Measurements from ENCODE around the gene PPM1E.

PPM1E gene

DNA sequence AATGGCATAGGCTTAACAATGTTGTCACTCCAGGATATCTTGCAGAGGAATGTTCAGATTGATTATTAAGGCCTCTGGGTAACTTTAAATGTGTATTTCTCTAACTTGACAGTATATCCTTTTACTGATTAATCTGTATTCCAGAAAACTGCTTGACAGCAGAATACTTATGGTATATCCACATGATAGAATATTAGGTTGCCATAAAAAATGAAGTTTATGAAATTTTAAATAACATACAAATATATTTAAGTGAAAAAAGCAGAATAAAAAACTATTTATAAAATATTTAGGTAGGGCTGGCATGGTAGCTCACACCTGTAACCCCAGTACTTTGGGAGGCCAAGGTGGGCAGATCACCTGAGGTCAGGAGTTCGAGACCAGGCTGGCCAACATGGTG lies 244.4 kb downstream of the PPM1E start:
- no peak for DNase-seq

GRCh38 chr17:59001158-59001814 lies 245.6 kb downstream of the PPM1E start:
- DNase-seq, result peak in 3 of 4 experiments; percentile 10 to 43 (median 20)

DNA sequence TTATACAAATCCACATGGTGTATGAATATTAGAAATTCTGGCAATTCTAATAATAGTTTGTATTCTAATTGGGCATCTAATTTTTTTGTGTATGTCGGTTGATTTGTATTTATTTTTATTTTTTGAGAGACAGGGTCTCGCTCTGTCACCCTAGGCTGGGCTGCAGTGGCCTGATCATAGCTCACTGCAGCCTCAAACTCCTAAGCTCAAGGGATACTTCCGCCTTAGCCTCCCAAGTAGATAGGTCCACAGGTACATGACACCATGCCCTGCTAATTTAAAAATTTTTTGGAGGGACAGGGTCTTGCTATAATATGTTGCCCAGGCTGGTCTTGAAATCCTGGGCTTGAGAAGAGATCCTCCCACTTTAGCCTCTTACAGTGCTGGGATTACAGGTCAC lies 246.5 kb downstream of the PPM1E start:
- no peak for DNase-seq

- DNase-seq, result no peak
Measured at GRCh38 chr17:59002848-59003247, 247.2 kb downstream of the PPM1E start.

GRCh38 chr17:59003860-59004259 lies 248.2 kb downstream of the PPM1E start:
- no peak for DNase-seq

GRCh38 chr17:59004338-59005111 lies 248.9 kb downstream of the PPM1E start:
- DNase-seq, result peak; percentile 10 to 50 (median 34)

- no peak for DNase-seq
Measured at GRCh38 chr17:59007995-59008394, 252.3 kb downstream of the PPM1E start.

DNA sequence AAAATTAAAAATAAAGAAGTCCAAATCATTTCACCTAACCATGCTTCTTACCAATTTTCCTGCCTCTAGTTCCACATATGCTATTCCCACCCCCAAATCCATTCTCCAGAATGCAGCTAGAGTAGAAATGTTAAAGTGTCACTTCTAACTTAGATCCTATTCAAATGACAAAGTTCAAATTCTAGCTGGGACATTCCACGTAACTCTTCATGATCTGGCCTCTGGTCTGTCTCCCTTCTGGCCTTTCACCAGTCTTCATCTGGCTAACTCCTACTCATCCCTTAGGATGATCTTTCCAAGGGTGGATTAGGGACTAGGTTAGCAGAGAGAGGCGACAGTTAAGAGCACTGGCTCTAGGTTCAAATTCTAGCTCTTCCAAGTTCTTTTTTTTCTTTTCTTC lies 253.1 kb downstream of the PPM1E start:
- no peak for DNase-seq

DNA sequence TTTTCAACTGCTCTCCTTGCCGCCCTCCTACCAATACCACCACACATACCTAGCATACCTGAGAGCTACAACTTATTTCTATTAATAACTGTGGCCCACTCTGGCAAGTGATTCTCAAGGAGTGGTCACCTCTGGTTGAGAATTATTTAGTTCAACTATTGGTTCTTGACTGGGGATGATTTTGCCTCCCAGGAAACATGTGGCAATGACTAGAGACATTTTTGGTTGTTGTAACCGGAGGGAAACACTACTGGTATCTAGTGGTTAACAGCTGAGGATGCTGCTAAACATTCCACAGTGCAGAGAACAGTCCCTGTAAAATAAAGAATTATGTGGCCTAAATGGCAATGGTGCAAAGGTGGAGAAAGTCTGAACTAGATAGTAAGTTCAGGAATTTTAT lies 254.4 kb downstream of the PPM1E start:
- DNase-seq, result no peak

DNA sequence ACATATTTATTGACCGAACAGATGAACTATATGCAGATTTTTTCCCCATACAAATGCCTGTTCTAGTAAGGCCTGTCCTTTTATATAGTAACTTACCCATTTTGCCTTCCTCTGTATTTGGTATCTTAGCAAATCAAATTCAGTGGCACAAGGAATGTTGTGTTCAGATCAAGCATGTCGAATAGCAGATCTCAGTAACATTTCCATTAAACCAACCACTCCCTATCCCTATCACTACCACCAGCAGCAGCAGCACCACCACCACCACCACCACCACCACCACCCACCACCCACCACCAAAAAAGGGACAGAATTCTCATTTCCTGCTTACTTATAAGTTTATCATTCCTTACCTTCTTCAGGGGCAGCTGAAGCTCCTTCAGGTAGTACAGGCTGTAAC lies 256.3 kb downstream of the PPM1E start:
- no peak for DNase-seq

GRCh38 chr17:59018019-59018418 lies 262.4 kb downstream of the PPM1E start:
- DNase-seq, result no peak

DNA sequence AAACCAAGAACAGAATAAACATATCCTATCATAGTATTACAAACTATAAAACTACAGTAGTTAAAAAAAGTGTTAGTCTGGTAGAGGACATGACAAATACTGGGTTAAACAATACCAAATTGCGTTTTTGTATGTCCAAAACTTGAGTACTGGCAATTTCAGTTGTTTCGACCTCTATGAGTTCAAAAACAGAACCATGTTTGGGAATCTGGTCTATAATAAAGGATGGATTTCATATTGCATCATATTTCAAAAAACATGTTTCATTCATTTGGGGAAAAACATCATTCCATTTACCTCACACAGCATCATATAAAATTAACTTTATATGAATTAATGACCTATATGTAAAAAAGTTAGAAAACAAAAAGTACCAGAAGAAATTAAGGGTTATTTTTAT lies 269.3 kb downstream of the PPM1E start:
- no peak for DNase-seq

GRCh38 chr17:59026176-59026939 lies 270.7 kb downstream of the PPM1E start:
- no peak for DNase-seq

DNA sequence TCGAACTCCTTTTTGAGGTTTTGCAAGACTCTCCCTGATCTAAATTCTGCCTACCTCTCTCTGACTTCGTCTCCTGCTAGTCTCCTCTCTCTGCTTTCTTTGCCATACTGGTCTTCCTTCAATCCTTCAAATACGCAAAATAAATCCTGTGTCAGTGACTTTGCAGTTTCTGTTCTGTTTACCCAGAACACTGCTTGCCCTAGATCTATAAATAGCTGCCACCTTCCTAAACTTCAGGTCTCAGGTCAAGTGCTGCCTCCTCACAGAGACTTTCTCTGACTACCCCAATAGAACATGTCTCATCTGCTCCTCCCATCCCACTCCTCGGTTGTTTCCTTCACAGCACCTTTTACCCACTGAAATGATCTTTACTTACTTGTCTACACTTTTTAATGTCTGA lies 272.1 kb downstream of the PPM1E start:
- DNase-seq, result no peak

GRCh38 chr17:59028328-59028727 lies 272.7 kb downstream of the PPM1E start:
- DNase-seq, result no peak

DNA sequence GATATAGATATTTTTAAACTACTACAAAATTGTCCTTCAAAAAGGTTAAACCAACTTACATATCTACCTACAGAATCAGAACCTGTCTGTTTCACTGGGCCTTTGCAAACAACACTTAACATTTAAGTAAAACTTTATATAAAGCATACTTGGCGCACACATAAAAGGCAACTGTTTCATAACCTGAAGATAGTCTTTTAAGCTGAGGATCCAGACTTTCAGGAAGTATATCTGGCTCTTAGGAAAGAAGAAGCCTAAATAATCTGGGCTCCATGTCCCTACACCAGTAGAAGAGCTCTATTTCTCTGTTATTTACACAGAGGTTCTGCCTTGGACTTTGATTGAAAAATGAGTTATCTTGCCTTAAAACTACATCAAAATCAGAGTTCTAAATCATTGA lies 275.2 kb downstream of the PPM1E start:
- no peak for DNase-seq
